Activated B cell treated with CpG ODN at 0.5 μM for 24 hours (primary cell): Measurements from ENCODE around the gene MLN. TPM values are rescaled to one million over a fixed set of nuclear protein-coding genes. Genes with fewer than 3 reads are reported as not detected.

Experiments
- ATAC-seq: fragments of 200-7000 bp; cut with Tn5 transposase; one replicate; pipeline ENCODE4 v1.10.0; 2021; ENCODE audit warnings: low read depth, mild to moderate bottlenecking, moderate library complexity
- CTCF ChIA-PET: fragments of 350-600 bp; sonication (Branson Sonifier 250); formaldehyde crosslinking; loops from one replicate; lab custom pipeline; 2021; ENCODE audit warnings: antibody characterized with exemption; lab: Charles Lee
- POLR2A ChIA-PET: fragments of 350-600 bp; sonication (Branson Sonifier 250); formaldehyde crosslinking; loops from one replicate; lab custom pipeline; 2021; ENCODE audit warnings: antibody characterized with exemption; lab: Charles Lee
- DNase-seq: peaks from one replicate; pipeline ENCODE4 v3.0.0; 2022
- H3K27ac Mint-ChIP-seq: one replicate; pipeline ENCODE4 v1.8.0; 2020; ENCODE audit warnings: mixed read lengths
- H3K27me3 Mint-ChIP-seq: one replicate; pipeline ENCODE4 v1.8.0; 2021; ENCODE audit warnings: mixed read lengths
- H3K36me3 Mint-ChIP-seq: one replicate; pipeline ENCODE4 v1.8.0; 2021; ENCODE audit warnings: low read depth, mixed read lengths
- H3K4me1 Mint-ChIP-seq: one replicate; pipeline ENCODE4 v1.8.0; 2021; ENCODE audit warnings: mixed read lengths
- H3K4me3 Mint-ChIP-seq: one replicate; pipeline ENCODE4 v1.8.0; 2020; ENCODE audit warnings: mild to moderate bottlenecking, mixed read lengths
- H3K9me3 Mint-ChIP-seq: one replicate; pipeline ENCODE4 v1.8.0; 2020; ENCODE audit warnings: mixed read lengths
- CTCF ChIP-seq: fragments of 200-600 bp; IDR thresholded peaks from one replicate; pipeline ENCODE4 v1.8.0; 2022; ENCODE audit warnings: antibody characterized with exemption, mild to moderate bottlenecking
- intact Hi-C: fragments of 100-400 bp; cut with micrococcal nuclease; formaldehyde crosslinking; loops from one replicate; pipeline ENCODE4 v1.15.1; 2024
- total RNA-seq: library from RNA; stranded (reverse); gene quantifications from 2 replicates; pipeline ENCODE4 v1.2.3, GENCODE V29; 2022

Gene MLN
- total RNA-seq, 1 donor from 2014 or later: not detected

DNA sequence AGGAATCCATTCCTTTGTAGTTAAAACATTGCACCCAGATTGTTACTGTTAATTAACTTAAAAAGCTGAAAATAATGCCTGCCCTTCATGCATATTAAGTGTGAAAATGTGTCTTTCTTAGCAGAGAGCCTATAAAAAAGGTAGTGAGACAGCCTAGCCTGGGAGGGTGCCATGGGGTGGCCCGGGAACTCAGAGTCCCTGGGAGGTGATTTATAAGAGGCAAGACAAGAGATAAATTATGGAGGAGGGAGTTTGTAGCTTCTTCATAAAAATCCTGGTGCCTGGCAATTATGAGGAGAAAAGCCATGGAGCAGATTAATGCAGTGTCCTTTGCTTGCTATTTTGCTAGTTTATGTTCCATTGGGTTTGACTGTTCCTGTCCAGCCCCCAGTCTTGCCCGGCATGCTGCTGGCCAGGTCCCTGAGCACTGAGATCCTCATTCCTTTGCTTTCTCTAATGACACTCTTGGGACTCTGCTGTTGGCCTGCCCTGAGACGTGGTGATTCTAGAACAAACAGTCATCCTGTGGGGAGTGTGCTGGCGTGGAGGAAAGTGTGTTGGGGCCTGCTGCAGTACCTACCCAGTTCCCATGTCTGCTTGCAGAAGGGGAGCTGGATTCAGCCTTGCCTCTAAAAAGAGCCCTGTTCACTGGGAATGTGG lies 4.2 kb downstream of the MLN start:
- Mint-ChIP-seq H3K9me3 (no peaks in the 10 kb centered on the region), H3K4me1 (no peaks in the 10 kb centered on the region), H3K36me3 (no peaks in the 10 kb centered on the region), H3K4me3 (no peak overlapping the region), H3K27me3 (peaks cover 29% of the 10 kb centered on the region), H3K27ac (no peak overlapping the region)
- intact Hi-C loops: no loop called here
- no peak for TF ChIP-seq CTCF
- DNase-seq: no peak
- POLR2A ChIA-PET: no interaction called here
- ATAC-seq: no peak
- CTCF ChIA-PET: no interaction called here

GRCh38 chr6:33798343-33798848 lies 5.4 kb downstream of the MLN start:
- ChIA-PET POLR2A (no interaction called here), CTCF (interaction anchor here (0.7 kb wide), 1 partner anchor 27 kb away, joined by 3 read pairs; no protein-coding TSS in a partner anchor)
- no peak overlapping the region for H3K27ac Mint-ChIP-seq
- H3K36me3 Mint-ChIP-seq: no peaks in the 10 kb centered on the region
- ATAC-seq (no peak), DNase-seq (no peak)
- no peak for TF ChIP-seq CTCF
- no peaks in the 10 kb centered on the region for H3K9me3 Mint-ChIP-seq
- peaks cover 24% of the 10 kb centered on the region for H3K27me3 Mint-ChIP-seq
- intact Hi-C loops: no loop called here
- H3K4me3 Mint-ChIP-seq: no peak overlapping the region
- H3K4me1 Mint-ChIP-seq: no peaks in the 10 kb centered on the region

DNA sequence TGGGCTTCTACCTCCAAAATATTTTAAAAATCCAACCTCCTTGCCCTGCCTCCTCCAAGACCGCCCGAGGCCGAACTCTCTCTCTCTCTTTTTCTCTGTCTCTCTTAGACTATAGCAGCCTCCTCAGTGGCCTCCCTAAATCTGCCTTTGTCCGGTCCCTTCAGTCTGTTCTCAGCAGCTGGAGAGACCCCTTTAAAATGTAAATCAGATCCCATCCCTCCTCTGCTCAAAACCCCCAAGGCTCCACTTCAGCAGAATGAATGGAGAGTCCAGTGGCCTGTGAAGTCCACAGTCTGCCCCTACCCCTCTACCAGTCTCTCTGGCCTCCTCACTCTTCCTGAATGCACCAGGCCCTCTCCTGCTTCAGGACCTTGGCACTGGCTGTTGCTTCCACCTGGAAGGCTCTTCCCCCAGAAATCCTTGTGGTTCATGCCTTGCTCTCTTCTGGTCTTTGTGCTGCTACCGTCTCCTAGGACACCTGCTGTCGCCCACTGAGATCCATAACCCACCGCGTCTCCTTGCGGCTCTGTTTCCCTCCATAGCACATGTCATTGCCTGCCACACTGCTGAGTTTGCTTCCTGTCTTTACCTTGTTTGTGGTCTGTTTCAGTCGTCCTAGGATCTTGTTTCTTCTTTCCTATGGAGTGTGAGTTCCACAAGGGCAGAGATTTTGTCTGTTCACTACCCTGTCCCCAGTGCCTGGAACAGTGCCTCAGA lies 6.0 kb downstream of the MLN start:
- peaks cover 24% of the 10 kb centered on the region for H3K27me3 Mint-ChIP-seq
- no peak overlapping the region for H3K27ac Mint-ChIP-seq
- POLR2A ChIA-PET: no interaction called here

DNA sequence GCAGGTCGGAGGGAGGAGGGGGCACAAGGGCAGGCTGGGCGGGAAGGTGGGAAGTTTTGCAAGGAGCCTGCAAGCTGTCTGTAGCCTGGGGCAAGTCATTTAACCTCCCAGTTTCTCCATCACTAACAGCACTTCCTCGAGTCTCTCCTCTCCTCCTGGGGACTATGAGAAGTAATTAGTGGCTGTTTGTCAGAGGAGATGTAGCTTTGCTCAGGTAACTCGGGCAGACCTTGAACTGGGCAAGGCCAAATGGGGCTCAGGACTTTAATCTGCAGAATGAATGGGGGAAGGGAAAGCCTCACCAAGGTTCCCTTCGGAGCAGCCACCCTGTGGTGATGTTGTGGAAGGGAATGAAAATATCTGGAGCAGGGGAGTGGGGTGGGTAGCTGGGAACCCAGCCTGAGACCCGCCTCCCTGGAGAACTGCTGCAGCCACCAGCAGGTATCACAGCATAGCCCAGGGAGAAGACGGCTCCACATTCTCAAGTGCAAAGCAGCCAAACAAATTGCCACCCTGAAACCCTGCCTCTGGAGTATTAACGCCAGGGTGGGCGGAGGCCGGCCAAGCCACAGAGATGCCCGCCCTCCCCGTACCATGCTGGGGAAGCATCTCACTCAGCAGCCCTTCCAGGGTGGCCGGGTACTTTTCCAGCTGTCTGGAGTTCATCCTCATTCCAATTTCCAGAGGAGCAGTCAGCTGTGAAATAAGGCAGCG lies 8.7 kb downstream of the MLN start:
- H3K36me3 Mint-ChIP-seq: no peaks in the 10 kb centered on the region
- H3K4me3 Mint-ChIP-seq: no peak overlapping the region
- TF ChIP-seq CTCF: no peak
- ChIA-PET CTCF (interaction anchor here (1.4 kb wide), 1 partner anchor 24 kb away, joined by 3 read pairs; no protein-coding TSS in a partner anchor), POLR2A (no interaction called here)
- H3K4me1 Mint-ChIP-seq: no peaks in the 10 kb centered on the region
- no peaks in the 10 kb centered on the region for H3K9me3 Mint-ChIP-seq
- no peak overlapping the region for H3K27ac Mint-ChIP-seq
- peaks cover 24% of the 10 kb centered on the region for H3K27me3 Mint-ChIP-seq
- no peak for ATAC-seq
- intact Hi-C loops: no loop called here
- no peak for DNase-seq

More for the DNA sequence above, 6.0 kb downstream of the MLN start:
- no peak for TF ChIP-seq CTCF
- CTCF ChIA-PET: interaction anchor here (0.7 kb wide), 1 partner anchor 26 kb away, joined by 3 read pairs; no protein-coding TSS in a partner anchor
- H3K4me3 Mint-ChIP-seq: no peak overlapping the region
- no peaks in the 10 kb centered on the region for H3K9me3 Mint-ChIP-seq
- ATAC-seq (no peak), DNase-seq (no peak)
- H3K4me1 Mint-ChIP-seq: no peaks in the 10 kb centered on the region
- intact Hi-C loops: no loop called here
- H3K36me3 Mint-ChIP-seq: no peaks in the 10 kb centered on the region

DNA sequence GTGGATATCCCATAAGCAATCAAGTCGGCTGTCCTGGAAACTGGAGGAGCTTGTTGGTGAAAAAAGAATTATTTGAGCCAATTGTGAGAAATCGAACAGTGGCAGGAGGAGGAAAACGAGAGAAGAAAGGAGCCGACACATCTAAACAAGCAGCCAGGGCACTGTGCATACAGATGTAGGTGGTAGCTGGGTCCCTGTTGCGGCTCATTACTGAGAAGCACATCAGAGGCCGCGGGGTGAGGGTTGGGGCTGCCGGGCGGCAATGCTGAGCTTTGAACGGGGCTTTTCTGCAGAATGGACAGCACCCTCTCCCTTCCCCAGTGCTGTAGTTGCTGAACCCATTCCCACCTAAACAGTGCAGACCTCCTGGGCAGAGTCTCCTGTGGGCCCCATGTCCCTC lies 10.8 kb downstream of the MLN start:
- H3K4me3 Mint-ChIP-seq: no peak overlapping the region
- DNase-seq (no peak), ATAC-seq (no peak)
- H3K4me1 Mint-ChIP-seq: peaks cover 9% of the 10 kb centered on the region
- H3K27ac Mint-ChIP-seq: no peak overlapping the region
- H3K27me3 Mint-ChIP-seq: peaks cover 10% of the 10 kb centered on the region
- no peak for TF ChIP-seq CTCF
- H3K9me3 Mint-ChIP-seq: no peaks in the 10 kb centered on the region
- ChIA-PET POLR2A (no interaction called here), CTCF (no interaction called here)
- intact Hi-C loops: no loop called here
- H3K36me3 Mint-ChIP-seq: peaks cover 1% of the 10 kb centered on the region
